ENCODE measurements around the gene TMTC2. TPM values are rescaled to one million over a fixed set of nuclear protein-coding genes. Genes with fewer than 3 reads are reported as not detected.

Gene TMTC2
- polyA plus RNA-seq, 1 experiment = 5.6 TPM

- H3K36me3 ChIP-seq (ENCODE audit: control insufficient read depth, insufficient read depth, low read length) = no peaks in the 10 kb centered on the region
- no peak for TF ChIP-seq CTCF (IDR thresholded peaks at IDR 0.05; ENCODE audit: insufficient read depth, low read depth, low read length)
- ChIA-PET POLR2A (no interaction called here), CTCF (no interaction called here)
- no peak for DNase-seq (ENCODE audit: low read depth)
- no peaks in the 10 kb centered on the region for H3K27me3 ChIP-seq (ENCODE audit: control insufficient read depth, insufficient read depth, low read length)
- H3K4me3 ChIP-seq (ENCODE audit: low read depth, low read length) = no peak overlapping the region
Observed at GRCh38 chr12:82954064-82954463, 267.4 kb downstream of the TMTC2 start.

GRCh38 chr12:82954572-82954971 lies 267.9 kb downstream of the TMTC2 start:
- no peak for TF ChIP-seq CTCF (IDR thresholded peaks at IDR 0.05; ENCODE audit: insufficient read depth, low read depth, low read length)
- no peaks in the 10 kb centered on the region for H3K36me3 ChIP-seq (ENCODE audit: control insufficient read depth, insufficient read depth, low read length)
- DNase-seq (ENCODE audit: low read depth) = no peak
- CTCF ChIA-PET = no interaction called here
- H3K4me3 ChIP-seq (ENCODE audit: low read depth, low read length) = no peak overlapping the region
- H3K27me3 ChIP-seq (ENCODE audit: control insufficient read depth, insufficient read depth, low read length) = no peaks in the 10 kb centered on the region
- POLR2A ChIA-PET = no interaction called here

GRCh38 chr12:82955043-82955442 lies 268.3 kb downstream of the TMTC2 start:
- ChIA-PET POLR2A (no interaction called here), CTCF (no interaction called here)
- TF ChIP-seq CTCF (IDR thresholded peaks at IDR 0.05; ENCODE audit: insufficient read depth, low read depth, low read length) = no peak
- no peak for DNase-seq (ENCODE audit: low read depth)
- no peak overlapping the region for H3K4me3 ChIP-seq (ENCODE audit: low read depth, low read length)
- H3K36me3 ChIP-seq (ENCODE audit: control insufficient read depth, insufficient read depth, low read length) = no peaks in the 10 kb centered on the region
- no peaks in the 10 kb centered on the region for H3K27me3 ChIP-seq (ENCODE audit: control insufficient read depth, insufficient read depth, low read length)

- Histone ChIP-seq H3K4me3 (ENCODE audit: low read depth, low read length) (no peak overlapping the region), H3K36me3 (ENCODE audit: control insufficient read depth, insufficient read depth, low read length) (no peaks in the 10 kb centered on the region), H3K27me3 (ENCODE audit: control insufficient read depth, insufficient read depth, low read length) (no peaks in the 10 kb centered on the region)
- ChIA-PET POLR2A (no interaction called here), CTCF (no interaction called here)
- TF ChIP-seq CTCF (IDR thresholded peaks at IDR 0.05; ENCODE audit: insufficient read depth, low read depth, low read length) = no peak
- no peak for DNase-seq (ENCODE audit: low read depth)
Observed at GRCh38 chr12:82958966-82959365, 272.3 kb downstream of the TMTC2 start.

- no peaks in the 10 kb centered on the region for H3K27me3 ChIP-seq (ENCODE audit: control insufficient read depth, insufficient read depth, low read length)
- no peak for TF ChIP-seq CTCF (IDR thresholded peaks at IDR 0.05; ENCODE audit: insufficient read depth, low read depth, low read length)
- no peaks in the 10 kb centered on the region for H3K36me3 ChIP-seq (ENCODE audit: control insufficient read depth, insufficient read depth, low read length)
- ChIA-PET POLR2A (no interaction called here), CTCF (no interaction called here)
- DNase-seq (ENCODE audit: low read depth) = no peak
- no peak overlapping the region for H3K4me3 ChIP-seq (ENCODE audit: low read depth, low read length)
Observed at GRCh38 chr12:82959821-82960220, 273.1 kb downstream of the TMTC2 start.

All from BJ (cell line).